HG02763 (cell line): ENCODE results near the gene INPP5A.

Source experiments
- ATAC-seq: cut with Tn5 transposase; IDR thresholded peaks from one replicate; pipeline ENCODE4 v1.9.1; 2021; ENCODE audit warnings: mild to moderate bottlenecking, moderate library complexity; ENCODE audit not compliant: unreplicated experiment

Gene INPP5A

DNA sequence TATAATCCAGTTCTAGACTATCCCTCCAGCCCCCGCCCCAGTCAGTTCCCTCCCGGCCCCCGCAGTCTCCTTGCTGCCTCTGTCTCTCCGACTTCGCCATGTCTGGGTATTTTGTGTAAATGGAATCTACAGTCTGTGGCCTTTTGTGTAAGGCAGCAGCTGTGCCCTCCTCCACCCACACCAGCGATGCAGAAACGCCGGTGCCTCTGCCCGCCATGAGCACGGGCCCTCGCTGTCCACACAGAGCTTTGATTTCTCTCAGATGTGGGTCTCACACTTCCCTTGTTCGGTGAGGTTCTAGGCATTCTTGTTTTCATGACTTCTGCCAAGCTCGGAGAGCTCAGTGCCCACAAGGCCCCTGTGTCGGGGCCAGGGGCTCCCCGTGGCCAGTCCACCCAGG is 210.5 kb downstream of the INPP5A start:
- ATAC-seq: no peak

DNA sequence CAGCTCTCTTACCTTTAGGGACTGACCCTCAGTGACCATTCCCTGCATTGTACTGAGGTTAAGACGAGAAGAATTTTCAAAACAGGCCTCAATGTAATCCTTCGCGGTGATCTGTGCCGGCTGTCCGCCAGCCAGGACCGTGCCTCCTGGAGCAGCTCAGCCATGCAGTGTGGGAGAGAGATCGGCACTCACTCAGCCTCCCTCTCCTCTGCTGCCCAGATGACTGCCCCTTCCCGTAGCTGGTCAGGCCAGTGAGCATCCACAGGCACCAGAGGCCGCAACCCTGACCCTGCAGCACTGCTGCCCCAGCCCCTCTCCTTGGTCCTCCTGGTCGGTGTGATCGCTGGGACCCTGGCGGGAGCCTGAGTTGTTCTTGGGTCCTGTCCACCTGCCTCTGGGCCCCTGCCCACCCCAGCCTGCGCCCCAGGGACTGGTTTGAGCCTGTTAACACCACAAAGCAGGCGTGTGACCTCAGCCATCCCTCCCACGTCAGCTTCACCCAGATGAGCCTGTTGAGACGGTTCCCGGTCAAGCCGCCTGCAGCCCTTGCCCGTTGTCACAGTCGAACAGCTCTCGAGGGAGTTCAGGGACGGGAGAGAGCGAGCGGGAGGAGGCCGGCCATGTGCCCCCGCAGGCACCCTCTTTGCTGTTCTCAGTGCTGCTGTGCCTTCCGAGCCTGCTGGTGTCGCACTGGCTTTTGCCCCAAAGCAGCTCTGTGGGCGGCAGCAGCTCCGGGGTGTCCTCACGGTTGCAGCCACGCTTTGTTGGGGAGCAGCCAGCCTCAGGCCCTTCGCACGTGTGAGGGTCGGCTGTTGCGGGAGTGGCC is 211.2 kb downstream of the INPP5A start:
- ATAC-seq: no peak

DNA sequence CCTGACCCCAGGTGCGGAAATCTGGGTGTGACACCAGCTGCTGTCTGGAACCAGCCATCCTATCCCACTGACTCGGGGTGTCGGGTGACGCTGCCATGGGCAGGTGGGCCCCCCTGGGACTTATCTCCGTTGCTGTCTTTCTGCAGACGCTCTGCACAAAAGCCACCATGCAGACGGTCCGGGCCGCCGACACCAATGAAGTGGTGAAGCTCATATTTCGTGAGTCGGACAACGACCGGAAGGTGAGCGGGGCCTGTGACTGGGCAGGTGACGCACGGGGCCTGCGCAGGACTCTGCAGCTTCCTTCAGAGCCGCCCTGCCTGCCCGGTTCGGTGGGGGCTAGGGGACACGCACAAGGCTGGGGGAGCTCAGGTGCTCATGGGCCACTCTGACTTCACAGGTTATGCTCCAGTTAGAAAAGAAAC is 211.8 kb downstream of the INPP5A start:
- ATAC-seq: no peak

DNA sequence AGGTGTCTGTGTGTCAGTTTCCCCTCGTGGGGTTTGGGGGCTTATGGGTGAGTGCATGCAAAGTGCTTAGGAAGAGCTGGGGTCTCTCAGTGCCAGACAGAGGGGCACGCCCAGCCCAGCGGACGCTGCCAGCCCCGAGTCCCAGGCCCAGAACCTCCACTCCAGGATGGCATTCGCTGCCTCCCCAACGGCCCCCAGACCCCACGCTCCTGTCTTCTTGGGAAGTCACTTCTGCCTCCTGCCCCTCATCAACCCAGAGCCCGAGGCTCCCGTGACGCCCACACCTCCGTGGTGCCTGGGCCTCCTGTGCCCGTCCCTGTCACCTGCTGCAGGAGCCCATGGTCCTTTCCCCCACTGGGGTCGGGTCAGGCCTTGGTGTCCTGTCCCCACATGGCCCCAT is 213.3 kb downstream of the INPP5A start:
- ATAC-seq: no peak

DNA sequence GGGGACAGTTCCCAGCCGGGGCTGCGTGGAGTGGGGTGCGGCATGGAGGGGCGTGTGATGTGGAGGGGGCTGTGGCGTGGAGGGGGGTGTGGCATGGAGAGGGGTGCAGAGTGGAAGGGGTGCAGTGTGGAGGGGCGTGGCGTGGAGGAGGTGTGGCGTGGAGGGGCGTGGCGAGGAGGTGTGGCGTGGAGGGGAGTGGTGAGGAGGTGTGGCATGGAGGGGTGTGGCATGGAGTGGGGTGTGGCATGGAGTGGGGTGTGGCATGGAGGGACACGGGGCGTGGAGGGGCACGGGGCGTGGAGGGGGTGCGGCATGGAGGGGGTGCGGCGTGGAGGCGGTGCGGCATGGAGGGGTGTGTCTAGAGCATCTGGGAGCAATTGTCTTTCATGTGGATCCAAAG is 214.8 kb downstream of the INPP5A start:
- ATAC-seq: no peak

DNA sequence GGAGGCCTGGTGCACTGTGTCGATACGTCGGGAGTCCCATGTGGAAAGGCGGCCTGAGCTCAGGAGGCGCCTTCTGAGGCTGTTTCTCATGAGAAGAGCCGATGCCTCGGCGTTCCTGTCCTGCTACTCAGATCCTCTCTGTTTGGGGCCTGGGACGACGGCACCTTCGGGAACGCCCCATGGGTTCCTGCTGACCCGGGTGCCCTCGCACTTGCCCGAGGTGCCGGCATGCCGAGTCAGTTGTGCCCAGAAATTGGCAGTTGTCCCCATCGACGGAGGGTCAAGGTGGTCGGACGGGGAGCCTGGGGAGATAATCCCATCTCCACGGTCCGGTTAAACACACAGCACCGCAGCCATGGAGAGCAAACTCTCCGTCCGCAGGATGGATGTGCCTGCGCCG is 215.4 kb downstream of the INPP5A start:
- no peak for ATAC-seq

DNA sequence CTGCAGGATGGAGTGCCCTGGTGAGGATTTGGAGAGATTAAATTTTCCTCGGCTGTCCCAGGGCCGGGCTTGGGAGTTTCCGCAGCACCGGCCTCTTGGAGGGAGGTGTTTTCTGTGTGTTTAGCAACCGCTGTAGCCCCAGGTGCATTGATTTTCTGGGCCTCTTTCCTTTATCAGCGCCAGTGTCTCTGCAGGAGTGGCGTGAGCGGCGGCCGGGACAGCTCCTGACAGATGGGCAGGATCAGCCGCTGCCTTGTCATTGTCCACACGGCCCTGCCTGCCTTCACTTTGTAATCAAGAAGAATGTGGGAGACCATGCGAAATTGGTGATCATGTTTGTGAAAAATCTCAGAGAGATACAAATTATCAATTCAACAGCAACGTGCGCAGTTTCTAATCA is 216.0 kb downstream of the INPP5A start:
- no peak for ATAC-seq

DNA sequence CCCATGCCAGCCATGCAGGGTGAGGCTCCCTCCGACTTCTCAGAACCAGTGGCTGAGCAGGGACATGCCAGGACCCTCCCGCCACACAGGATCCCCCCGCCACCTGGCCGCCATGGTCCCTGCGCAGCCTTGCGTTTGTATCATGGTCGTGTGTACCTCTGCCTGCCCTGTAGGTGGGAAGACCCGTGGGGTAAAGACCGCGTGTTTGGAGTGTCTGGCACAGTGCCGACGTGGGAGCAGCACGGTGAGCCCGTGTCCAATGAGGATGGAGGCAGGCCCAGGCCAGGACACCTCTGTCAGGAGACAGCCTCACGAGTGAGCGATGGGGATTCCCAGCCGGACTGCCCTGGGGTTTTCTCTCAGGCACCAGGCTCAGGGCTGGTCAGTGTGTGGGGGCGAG is 216.5 kb downstream of the INPP5A start:
- no peak for ATAC-seq

DNA sequence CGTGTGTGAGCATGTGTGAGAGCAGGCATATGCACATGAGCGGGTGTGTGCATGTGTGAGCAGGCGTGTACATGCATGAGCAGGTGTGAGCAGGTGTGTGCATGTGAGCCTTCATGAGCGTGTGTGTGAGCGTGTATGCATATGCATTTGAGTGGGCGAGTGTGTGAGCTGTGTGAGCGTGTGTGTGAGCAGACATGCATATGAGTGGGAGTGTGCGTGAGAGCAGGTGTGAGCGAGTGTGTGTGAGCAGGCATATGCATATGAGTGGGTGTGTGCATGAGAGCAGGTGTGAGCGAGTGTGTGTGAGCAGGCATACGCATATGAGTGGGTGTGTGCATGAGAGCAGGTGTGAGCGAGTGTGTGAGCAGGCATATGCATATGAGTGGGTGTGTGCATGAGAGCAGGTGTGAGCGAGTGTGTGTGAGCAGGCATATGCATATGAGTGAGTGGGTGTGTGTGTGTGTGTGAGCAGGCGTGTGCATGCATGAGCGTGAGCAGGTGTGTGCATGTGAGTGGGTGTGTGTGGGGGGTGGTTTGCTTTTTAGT is 217.7 kb downstream of the INPP5A start:
- no peak for ATAC-seq

DNA sequence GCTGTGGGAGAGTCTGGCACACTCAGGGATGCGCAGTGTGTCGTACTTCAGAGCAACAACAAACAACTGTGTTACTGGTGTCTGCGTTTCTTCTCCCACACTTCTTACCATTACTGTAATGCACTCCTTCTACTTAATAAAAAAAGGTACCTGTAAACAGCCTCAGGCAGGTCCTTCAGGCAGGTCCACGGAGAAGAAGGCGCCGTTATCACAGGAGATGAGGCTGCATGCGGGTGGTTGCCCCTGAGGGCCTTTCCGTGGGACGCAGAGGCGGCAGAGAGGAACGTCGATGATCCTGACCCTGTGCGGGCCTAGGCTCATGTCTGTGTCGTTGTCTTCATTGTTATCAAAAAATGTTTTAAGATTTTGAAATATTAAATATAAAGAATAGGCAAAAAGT is 219.0 kb downstream of the INPP5A start:
- no peak for ATAC-seq

DNA sequence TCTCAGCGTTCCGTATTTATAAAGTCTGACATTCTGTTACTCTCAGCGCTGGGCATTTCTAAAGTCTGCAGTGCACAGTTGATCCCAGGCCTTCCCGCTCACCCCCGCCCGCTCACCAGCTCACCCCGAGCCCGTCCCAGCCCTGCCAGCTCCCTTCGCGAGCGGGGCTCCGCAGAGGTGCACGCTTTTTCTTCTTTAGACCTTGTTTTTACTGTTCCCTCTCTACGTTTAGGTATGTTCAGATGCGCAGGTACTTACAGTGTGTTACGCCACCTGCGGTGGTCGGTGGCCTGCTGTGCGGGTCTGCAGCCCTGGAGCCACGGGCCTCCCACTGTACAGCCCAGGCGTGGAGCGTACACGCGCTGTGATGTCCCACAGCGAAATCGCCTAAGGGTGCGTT is 219.6 kb downstream of the INPP5A start:
- ATAC-seq: no peak

DNA sequence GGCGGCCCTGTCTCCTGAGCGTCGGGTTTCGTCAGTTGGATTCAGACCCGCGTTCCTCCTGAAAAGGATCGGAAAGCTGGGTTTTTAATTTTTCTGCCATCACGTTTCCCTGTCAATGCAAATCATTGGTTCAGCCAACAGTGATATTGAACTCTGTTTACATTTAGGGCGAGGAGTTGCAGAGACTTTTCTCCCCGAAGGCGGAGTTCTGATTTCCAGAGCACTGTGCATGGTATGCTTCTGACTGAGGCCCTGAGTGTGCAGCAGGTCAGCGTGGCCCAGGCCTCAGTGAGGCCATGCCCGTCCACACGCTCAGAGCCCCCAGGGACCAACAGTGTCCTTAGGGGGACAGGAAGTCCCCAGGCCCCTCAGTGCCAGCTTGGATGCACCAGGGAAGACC is 221.3 kb downstream of the INPP5A start:
- ATAC-seq: no peak

DNA sequence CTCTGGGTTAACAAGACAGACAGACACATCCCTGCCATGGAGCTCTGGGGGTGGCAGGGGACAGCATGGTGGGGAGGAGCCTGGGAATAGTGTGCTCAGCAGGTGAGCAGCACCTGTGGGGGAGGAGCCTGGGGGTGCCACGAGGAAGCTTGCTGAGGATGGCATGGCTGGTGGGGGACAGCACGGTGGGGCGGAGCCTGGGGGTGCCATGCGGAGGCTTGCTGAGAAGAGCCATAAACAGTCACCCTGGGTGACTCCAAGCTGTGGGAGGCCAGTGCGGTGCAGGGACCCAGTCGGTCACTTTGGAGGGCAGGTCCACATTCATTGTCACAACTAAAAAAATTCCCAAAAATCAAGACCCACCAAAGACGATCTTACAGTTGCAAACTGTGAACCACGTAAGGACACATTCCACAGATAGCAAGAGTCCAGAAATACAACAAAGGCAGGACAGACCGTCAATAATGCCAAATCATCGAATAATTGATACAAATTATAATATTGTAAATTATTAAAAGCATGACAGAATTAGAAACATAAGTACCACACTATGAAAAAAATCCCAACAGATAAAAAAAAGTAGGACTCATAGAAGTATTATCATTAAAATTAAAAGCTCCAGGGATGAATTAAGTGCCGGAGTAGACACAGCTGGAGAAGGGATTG is 223.9 kb downstream of the INPP5A start:
- ATAC-seq: no peak

DNA sequence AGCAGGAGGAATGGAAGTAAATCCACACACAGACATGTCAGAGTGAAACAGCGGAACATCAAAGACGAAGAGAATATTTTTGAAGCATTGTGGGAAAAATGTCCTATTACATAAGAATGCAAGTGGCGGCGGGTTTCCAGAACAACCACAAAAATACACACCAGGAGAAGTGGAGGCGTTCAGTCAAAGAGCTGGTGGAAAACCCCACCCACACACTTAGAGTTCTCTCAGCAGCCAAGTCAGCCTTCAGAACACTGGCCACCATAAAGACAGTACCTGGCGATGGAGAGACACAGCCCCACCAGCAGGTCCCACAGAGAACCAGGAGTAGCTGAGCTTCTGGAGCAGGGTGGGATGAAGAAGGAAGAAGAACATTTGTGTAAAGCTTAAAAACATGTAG is 224.7 kb downstream of the INPP5A start:
- ATAC-seq: no peak

DNA sequence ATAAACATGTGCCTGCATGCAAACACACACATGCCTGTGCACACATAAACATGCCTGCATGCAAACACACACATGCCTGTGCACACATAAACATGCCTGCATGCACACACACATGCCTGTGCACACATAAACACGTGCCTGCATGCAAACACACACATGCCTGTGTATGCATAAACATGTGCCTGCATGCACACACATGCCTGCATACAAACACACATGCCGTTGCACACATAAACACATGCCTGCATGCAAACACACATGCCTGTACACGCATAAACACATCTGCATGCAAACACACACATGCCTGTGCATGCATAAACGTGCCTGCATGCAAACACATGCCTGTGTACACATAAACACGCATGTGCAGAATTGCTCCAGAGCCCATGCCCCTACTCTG is 226.0 kb downstream of the INPP5A start:
- ATAC-seq: no peak

DNA sequence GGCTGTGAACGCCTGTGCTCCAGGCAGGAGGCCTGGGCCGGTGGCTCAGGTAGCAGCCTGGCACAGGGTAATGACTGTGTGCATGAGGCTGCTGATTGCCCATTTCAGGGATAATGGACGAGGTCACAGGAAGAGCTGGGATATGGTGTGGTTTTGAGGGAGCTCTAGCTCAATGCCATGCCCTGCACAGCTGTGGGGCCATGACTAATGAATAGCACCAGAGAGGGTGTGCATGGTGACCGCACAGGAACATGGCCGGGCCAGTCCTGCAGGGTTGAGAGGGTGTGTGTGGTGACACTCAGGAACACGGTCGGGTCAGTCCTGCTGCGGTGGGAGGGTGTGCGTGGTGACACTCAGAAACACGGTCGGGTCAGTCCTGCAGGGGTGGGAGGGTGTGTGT is 226.5 kb downstream of the INPP5A start:
- ATAC-seq: no peak

DNA sequence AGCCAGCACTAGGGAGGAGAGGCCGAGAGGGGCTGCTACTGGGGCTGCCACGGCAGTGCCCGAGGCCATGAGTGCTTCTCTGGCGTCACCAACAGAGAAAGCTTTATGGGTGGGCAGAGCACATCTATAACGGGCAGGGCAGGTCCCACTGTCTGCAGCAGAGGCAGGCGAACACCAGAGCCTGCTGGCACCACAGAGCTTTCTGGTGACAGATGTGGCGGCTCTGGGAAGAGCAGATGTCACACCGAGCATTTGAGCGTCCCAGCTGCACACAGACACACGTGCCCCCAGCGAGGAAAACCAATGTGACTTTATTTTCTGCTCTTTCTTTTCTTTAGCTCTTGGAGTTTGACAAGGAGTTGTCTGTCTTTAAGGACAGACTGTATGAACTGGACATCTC is 227.8 kb downstream of the INPP5A start:
- ATAC-seq: no peak

DNA sequence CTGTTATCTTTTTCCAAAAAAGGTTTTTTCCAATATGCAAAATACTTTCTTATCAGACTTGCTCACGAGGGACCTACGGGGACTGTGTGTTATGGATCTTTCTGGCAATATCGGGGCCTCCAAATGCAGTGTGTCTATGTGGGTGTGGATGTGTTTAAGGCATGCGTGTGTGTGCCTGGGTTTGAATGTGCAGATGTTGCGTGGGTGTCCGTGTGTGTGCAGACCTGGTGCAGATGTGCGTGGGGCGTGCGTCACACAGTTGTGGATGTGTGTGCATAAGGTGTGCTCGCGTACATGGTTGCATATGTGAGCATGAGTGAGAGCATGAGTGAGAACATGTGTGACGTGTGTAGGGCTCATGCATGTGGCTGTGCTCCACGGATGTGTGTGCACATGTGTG is 228.7 kb downstream of the INPP5A start:
- no peak for ATAC-seq

DNA sequence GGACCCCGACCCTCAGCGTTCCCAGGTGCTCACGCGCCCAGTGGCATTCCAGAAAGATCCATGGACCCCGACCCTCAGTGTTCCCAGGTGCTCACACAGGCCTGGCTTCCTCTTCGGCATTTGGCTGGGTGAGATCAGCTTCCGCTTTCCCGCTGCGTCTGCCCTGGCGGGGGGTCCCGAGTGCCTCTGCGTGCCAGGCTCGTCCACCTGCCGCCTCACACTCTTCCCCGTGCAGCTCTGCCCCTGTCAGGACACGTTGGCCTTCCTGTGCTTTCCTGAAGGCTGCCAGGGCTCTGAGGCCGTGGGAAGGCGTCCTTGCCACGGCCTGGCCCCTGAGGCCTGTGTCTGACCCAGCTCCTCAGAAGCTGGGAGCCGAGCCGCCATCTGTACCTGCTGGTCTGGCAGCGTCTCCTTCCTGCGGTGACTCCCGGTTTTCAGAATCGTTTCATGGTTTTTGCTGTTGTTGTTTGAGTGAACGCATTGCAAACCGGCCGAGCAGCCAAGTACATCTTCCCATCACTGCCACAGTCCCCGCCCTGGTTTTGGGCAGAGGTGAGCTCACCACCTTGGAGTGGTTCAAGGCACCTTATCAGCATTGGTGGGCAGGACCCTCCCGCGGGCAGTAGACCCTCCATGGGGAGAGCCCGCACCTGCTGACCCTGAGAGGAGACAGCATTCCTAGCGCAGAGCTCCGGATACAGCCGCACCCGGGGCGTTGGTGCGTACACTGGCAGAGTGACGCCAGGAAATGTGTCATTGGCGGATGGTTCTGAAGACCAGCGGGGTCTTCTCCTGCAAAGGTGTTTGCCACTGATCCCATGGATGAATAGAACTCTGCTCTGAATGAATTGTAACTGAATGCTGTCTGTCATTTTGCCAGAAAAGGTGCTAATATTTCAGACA is 231.0 kb downstream of the INPP5A start:
- no peak for ATAC-seq

DNA sequence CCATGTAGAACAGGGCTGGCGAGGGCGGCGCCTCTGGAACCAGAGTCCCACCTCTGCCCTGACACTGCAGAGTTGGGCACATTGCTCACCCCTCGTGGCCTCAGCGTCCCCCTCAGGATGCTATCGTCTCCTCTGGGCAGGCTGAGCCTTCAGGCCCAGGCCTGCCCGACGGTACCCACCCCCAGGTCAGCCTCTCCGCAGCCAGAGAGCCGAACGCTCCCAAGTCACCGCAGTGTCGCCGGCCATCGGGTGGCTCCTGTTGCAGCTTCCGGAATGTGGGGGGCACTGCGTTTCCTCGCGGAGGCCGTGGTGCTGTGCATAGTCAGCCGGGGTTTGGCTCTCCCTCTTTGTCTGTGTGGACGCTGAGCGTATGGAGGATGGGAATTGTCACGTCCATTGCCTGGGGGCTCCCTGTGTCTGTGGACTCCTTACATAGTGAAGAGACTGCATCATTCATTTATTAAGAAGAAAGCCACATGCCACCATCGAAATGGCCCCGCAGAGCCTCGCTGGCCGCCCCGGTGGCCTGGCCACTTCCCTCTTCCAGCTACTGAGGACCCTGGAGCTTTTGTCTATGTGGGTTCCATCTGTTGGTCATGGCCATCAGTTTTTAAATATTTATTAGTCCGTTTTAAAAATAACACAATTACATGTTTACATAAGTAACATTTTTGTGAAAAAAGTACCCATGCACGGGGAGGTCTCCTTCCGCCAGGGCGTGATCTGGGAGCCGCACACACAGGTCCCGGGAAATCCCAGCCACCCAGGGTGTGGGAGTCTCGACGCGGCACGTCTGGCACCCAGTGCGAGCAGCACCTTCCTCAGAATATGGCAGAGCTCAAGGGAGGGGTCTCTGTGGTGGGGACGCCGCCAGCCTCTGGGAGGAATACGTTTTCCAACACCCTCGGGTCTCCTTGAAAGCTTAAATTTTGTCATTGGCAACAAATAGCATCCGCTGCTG is 232.8 kb downstream of the INPP5A start:
- ATAC-seq: no peak
